OCI-M2 (cell line): ENCODE measurements around the gene MEX3C.

Experiments used
- DNase-seq: peaks from one replicate; lab custom pipeline; 2025; ENCODE audit not compliant: unreplicated experiment; lab: John Stamatoyannopoulos, UW

MEX3C gene

DNA sequence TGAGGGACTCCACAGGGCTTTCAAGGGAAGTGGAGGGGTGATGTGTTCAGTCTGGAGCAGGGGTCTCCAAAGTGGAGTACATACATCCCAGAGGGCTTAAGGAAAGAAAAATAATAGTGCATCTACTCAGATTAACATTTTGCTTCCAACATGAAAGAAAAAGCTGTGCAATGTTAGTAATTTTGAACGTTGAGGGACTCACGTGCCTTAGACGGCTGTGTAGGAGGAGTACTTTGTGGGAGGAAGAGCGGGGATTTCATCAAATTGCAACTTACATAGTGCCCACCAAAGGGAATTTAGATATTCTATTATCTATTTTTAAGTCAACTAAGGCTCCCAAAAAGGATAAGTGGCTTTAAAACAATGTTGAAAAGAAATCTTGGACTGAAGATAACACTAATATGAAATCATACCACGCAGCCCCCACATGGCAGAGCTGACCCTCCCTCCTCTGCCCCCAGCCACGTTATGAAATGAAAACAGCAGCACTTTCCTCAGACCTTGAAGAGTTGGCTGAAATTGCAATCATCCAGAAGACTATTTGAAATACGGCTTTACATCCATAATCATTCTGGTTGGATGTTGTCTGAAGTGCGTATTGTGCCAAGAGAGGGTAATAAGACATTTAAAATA, 42.9 kb downstream of the MEX3C start:
- DNase-seq: no peak

DNA sequence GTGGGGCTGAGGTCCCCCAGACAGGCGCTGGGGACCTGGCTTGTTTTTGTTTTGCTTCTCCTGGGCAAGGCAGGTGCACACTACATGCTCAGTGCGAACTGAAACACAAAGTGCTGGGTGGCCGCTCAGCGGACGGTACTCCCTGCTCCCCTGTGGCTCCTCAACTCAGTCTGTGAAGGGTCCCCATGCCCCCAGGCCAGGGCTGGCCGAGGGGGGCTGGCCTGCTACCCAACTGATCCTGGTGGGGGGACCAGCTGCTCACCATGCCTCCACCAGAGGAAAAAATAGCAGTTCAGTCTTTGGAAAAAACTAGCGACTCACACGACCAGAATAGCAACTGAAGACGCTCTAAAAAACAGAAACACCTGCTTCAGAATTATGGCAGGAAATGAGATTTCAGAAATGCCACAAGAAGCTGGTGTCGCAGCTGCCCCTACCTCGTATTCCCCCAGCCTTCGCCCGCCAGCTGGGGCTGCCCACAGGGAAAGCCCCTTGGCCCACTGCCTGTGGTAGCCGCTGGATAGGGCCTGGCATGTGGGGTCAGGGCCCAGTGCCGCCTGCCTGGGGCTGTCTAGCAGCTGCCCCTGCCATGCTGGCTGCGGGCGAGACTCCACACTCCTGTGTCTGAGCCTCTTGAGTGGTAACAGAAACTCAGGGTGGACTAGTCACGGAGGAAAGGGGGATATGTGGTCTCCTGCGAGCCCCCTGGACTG, 43.7 kb downstream of the MEX3C start:
- DNase-seq: no peak

DNA sequence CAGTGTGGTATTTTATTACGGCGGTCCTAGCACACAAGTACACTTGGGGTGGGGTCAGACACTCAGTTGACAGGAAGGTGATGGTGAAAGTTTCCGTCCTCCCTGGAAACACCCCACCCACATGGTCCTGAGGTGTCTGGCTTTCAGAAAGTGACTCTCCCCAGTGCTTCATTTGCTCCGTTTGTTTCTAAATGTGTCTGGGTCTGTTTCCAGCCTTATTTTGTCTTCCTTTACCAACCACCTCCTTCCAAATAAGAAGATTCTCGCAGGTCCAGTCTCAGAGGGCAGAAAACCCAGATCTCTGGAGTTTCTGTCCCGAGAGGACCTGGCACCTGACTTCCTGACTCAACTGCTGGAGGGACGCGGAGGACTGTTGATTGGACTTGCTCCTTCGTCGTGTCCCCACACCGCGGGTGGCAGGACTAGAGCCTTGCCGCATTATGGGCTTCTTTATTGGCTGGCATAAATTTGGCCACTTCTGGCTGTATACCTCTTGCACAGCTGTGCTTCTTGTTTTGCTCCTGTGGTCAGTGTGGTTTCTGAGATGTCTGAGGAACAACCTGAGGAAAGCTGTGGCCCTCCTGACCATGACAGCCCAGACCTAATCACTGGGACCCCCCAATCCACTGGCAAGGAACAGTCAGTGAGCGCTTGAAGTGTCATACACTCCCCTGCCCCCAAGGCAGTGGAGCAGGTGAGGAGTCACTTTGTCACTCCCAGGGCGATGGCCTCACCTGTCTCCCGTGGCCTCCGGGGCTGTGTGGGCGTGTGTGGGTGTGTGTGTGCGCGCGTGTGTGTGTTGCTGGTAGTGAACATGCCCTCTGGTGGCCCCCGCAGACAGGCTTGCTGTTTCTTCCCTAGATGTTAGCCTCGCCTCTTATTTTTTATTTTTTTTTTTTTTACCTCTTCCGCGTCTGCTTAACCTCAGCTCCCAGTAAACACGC, 45.6 kb downstream of the MEX3C start:
- DNase-seq: no peak

DNA sequence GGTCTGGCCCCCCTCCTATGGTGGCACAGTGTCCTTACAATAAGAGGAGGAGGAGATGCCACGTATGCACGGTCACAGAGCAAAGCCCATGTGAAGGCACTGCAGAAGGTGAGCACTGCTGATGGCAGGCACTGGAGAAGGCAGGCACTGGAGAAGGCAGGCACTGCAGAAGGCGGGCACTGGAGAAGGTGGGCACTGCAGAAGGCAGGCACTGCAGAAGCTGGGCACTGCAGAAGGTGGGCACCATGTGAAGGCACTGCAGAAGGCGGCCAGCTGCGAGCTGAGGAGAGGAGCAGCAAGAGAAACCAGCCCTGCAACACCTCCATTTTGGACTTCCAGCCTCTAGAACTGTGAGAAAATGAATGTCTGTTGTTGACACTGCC, 46.3 kb downstream of the MEX3C start:
- DNase-seq: no peak

DNA sequence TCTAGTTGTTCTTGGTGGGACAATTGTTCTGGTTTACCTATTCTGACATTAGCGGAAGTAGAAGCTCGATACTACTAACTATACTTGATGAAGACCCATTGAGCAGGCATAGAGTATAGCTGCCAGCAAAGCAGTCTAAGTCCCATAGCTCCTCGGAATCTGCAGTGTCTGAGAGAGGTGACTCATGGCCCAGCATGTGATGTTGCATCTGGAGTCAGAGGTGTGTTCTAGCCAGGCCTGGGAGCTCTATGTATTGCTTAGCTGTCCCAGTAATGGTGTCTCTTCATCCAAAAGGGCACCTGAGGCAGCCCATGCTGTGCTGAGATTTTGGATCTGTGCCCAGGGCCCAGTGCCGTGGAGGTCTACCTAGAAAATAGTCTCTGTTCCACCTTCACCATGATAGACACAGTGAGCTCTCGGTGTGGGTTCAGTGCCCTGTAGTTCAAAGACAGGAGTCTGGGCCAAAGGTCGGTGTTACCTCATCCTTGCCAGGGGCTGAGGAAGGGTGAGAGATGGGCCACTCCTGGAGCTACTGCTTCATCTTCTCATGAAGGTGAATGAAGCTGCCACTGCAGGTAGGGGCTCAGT, 47.3 kb downstream of the MEX3C start:
- DNase-seq: no peak

DNA sequence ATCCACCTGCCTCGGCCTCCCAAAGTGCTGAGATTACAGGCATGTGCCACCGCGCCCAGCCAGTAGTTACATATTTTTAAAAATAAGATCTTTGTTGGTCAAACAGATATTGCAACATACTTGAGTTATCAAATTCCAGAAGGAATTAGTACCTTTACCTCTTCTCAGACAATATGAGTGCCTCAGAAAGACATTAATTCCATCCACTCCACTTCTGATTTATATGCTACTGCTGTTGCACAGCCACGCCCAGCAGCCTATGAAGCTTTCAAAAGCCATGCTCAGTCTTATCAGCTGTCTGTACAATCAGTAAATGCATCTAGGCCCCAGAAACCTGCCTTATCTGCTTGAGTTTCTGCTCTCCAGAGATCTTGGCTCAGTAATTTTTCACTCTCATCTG, 47.8 kb downstream of the MEX3C start:
- DNase-seq: no peak

DNA sequence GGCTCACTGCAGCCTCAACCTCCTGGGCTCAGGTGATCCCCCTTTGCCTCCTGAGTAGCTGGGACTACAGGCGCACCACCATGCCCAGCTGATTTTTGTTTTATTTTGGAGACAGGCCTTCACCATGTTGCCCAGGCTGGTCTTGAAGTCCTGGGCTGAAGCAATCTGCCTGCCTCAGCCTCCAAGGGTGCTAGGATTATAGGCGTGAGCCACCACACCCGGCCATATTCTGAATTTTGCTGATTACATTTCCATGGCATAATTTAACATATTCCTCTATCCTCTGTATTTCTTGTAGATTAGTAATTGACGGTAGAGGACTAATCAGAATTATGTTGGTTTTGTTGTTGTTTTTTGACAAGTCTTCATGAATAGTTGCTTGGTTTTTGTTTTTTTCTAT, 50.6 kb downstream of the MEX3C start:
- no peak for DNase-seq

DNA sequence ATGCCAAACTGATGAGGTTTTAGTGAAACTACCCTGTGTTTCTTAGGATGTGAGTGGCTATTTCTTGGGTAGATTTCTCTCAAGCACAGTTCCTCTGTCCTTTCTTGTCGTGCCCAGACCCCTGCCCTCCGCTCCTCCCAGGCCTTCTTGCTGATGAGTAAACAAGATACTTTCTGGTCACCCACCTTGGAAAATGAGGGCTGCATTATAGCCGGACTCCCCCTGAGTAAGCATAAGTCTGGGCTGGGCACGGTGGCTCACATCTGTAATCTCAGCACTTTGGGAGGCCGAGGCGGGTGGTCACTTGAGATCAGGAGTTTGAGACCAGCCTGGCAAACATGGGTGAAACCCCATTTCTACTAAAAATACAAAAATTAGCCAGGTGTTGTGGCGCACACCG, 58.5 kb downstream of the MEX3C start:
- no peak for DNase-seq

DNA sequence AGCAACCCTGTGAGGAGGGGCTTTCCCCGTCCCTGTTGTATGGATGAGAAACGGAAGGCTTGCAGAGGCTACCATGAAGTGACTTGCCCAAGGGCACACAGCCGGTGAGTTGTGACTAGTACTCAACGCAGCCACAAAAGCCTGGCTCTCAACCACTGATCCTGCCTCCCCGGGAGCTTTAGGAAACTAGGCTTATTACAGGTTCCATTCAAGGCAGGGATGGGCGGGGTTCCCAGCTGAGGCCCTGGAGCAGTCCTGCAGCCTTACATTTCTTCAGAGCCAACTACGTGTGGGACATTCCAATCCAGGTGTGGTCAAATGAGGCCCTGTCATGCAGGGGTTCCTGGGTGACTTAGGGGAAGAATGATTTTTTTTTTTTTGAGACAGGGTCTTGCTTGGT, 59.6 kb downstream of the MEX3C start:
- no peak for DNase-seq

DNA sequence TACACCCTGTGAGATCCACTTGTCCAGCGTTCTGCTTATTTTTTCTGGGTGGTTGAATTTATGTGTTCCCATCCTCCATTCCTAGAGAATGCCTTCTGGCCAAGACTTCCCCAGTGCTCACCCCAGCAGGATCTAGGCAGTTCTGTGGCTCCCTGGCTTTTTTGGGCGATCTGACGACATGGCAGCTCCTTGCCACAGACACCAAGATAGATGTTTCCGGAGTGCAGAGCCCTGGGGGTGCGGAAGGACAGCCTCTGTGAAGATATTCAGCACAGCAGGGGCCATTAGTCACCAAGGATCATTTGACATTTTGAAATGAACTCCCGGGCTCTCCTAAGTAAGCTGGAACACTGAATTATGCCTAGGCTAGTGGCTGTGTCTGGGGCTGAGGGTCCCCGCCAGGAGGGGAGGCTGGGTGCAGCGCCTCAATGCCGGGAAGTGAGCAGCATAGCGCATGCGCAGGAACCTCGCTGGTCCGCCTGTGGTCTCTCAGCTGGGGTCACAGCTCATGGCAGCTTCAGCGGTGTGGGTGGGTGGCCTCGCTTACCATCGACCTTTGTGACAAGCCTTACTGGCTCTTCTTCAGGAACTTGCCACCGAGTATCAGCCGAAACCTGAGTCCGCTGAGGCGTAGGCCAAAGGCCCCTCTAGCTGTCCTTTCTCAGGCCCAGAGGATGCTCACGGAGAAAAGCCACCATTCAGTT, 60.3 kb downstream of the MEX3C start:
- DNase-seq: no peak

DNA sequence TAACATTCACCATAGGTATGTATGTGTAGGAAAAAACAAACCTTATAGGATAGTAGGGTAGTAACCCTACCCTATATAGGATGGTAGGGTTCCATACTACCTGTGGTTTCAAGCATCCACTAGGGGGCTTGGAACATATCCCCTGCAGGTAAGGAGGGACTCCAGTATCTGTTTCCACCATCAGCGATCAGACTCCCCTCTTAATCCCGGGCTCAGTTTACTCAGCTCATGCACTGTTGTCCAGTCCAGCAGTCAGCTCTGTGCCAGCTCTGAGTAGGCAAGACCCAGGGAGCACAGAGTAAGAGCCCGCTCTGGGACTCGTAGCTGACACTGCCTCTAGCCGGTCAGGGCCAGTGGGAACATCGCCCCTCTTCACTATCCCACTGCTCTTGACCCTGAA, 61.7 kb downstream of the MEX3C start:
- DNase-seq: no peak

DNA sequence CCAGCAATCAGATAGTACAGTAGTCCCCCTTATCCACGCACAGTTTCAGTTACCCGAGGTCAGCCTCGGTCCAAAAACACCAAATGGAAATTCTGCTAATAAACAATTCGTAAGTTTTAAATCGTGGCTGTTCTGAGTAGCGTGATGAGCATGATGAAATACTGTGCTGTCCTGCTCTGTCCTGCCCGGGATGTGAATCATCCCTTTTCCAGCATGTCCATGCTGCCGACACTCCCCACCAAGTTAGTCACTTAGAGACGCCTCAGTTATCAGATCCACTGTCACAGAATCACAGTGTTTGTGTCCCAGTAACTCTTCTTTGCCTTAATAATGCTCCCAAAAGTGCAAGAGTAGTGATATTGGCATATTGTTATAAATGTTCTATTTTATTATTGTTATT, 62.1 kb downstream of the MEX3C start:
- no peak for DNase-seq

DNA sequence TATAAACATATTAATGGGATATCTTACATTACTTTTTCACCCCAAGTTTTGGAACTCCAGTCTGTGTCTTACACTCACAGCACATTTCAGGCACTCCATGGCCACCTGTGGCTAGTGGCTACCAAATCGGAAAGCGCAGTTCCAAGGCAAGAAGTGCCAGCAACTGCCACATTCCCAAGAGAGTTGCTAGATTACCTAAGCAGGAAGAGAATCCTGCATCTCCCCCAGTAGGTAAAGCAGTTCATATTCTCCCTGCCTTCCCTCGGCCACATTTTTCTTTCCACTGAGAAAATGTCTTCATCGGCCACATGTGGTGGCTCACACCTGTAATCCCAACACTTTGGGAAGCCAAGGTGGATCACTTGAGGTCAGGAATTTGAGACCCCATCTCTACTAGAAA, 62.8 kb downstream of the MEX3C start:
- no peak for DNase-seq

DNA sequence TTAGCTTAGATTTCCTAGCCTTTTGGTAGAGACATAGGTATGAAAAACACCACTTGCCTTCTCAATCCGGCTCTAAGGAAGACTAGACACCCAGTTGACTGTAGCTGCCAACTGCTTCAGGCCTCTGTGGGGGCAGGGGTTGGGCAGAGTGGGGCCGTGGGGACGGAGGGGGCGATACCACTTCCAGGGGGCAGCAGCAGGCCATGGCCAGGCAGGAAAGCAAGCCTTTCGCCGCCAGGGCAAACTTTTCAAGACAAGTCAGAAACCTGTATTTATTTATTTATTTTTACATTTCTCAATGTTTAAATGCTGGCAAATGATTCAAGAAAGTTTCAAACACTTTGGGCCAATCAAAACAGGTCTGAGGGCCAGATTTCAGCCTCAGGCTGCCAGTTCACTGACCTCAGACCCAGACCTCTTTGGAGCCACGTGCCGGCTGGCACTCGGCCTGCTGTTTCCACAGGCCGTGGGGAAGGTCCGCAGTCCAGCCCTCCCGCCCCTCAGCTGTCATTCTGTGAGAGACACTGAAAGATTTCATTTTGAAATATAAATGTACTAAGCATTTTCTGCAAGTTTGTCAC, 63.8 kb downstream of the MEX3C start:
- DNase-seq: no peak

DNA sequence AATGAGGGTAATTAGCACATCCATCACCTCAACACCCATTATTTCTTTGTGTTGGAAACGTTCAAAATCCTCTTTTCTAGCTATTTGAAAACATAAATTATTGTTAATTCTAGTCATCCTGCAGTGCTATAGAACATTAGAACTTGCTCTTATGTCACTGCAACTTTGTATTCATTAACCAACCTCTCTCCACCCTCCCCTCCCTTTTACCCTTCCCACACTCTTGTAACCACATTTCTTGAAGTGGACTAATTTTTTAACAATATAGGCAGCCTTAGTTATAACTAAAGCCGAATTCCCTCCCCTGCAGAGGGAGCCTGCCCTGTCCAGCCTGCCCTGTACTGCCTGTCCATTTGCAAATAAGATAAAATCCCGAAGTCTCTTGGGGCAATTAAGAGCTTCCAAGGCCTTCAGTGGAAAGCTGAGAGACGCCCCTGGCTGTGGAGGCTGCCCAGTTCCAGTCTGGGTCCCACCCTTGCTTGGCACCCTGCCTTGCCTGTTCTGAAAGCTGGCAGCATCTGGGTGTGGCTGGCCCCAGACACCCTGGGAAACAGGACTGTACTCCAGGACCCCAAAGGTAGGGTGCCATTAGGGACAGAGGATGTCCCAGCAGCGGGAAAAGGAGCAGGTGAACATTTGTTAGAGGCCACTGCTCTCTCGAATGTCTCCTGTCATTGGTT, 65.1 kb downstream of the MEX3C start:
- DNase-seq: no peak

DNA sequence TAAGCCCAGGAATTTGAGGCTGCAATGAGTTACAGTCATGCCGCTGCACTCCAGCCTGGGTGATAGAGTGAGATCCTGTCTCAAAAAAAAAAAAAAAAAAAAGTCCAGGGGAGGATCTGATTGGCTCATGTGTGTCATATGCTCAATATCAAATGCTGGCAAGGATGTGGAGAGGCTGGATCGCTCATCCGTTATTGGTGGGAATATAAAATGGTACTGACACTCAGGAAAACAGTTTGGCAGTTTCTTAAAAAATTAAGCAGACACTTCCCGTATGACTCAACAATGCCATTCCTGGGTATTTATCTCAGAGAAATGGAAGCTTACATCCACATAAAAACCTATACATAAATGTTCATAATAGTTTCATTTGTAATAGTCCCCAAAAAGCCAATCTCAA, 68.9 kb downstream of the MEX3C start:
- no peak for DNase-seq

DNA sequence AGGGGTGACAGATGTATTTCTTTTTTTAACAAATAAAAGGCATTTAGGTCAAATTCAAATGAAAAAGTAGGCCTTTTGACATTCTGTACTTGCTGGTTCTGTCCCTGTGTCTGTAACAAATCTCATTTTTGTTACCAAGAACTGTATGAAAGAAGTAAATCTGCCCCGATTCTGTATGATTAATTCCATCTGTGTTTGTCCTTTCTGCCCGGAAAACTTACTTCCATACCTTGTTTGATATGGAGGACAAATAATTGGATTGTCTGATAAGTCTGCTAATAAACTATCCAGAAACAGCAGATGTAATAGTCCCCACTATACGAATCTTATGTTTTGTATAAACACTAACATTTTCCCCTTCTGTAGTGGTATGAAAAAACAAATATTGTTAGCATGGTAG, 69.8 kb downstream of the MEX3C start:
- no peak for DNase-seq

DNA sequence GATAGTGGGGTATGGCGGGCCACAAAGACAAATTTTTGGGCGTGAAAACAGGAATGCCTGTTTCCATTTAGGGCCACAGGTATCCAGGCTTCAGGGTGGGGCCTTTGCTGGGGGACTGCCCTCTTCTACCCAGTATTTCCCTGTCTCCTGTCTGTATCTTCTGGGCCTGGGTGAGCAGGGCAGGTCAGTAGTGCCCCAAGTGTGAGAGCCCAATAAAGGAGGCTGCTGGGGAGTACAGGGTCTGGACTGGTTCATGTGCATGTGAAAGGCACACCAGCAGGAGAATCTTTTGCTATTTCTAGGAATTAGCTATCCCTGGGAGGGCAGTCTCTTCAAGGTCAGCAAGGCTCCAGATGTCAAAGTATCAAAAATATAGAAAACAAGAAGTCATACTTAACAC, 71.5 kb downstream of the MEX3C start:
- DNase-seq: no peak
